T-helper 2 cell (primary cell): ENCODE data around the gene LRRC70.
"Not testable (repeated sequence)": the region's sequence is repeated elsewhere in the genome, so short reads cannot be mapped to it uniquely, and the experiment has no call there.

Experiments used
- DNase-seq, 5 experiments: peaks; one replicate each; pipeline versions ENCODE4 v3.0.0 to v3.0.0-alpha.2; 2012 to 2022

LRRC70 gene

DNA sequence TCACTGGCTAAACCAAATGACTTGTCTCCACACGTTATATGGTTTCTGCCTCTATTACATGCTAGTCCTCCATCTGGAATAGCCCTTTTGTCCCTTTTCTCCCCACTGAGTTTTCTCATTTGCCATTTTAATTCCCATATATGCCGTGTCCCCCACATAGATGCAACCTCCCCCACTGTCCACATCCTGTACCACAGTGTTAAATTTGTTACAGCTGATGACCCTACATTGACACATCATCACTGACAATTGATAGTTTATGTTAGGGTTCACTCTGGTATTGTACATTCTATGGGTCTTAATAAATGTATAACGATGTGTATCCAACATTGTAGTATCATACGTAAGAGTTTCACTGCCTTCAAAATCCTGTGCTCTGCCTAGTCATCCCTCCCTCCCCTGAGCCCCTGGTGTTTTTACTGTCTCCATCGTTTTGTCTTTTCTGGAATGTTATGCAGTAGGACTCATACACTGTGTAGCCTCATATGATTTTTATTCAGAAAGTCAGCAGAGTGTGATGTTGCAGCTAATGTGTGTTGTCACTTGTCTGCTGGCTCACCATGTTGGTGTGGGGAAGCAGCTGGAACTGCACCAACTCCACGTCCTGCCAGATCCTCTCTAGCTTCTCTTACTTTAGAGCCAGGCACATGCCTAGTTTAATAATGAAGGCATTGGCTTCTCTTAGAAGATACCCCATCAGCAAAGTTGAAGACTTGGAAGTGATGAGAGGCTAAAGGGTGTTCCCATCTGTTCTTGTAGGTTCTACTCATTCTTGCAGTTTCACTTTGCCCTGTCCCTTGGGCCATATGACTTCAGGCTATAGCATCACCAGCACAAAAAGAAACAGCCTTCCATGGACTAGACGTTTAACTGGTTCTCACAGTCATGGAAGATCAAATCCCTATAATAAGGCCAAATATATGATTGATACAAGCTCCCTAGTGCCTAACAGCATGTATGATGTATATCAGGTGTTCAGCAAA, 30.2 kb downstream of the LRRC70 start:
- DNase-seq, result no peak

DNA sequence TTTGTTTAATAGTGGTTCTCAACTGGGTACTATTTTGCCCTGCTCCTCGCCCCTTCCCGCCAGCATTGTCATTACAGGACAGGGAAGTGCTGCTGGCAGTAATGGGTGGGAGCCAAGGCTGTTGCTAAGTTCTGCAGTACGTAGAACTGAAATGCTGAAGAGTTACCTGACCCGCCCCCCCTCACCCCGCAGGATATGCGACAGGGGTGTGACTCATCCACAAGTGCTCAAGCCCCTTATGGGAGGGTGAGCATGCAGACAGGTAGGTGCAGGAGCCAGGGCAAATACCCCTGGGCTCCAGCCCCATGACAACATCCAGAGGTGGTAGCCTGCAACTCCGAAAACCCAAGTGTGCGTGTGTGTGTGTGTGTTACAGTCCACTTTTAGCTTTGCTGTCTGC, 35.7 kb downstream of the LRRC70 start:
- no peak for DNase-seq

DNA sequence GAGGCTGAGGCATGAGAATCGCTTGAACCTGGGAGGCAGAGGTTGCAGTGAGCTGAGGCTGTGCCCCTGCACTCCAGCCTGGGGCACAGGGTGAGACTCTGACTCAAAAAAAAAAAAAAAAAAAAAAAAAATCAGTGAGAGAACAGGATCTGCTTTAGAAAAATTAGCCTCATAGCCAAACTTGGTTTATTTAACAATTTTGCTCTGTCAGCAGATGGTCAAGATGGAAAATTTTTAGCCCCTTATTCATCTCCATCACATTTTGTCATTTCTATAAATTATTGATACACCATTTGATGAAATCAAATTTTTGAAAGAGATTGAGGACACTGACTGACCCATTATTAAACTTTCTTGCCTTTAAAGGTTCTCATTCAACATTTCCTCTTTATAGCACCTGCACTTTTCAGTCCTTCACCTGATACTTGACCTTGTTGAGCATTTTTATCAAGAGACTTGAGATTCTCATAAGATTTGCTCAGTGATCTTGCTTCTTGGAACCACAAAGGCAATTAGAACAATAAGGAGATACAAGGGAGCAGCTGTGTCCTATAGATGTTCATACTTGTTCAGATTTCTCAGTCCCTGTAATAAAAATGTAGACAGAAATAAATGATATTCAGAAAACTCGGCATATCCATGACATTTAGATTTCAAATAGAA, 38.1 kb downstream of the LRRC70 start:
- no peak for DNase-seq

DNA sequence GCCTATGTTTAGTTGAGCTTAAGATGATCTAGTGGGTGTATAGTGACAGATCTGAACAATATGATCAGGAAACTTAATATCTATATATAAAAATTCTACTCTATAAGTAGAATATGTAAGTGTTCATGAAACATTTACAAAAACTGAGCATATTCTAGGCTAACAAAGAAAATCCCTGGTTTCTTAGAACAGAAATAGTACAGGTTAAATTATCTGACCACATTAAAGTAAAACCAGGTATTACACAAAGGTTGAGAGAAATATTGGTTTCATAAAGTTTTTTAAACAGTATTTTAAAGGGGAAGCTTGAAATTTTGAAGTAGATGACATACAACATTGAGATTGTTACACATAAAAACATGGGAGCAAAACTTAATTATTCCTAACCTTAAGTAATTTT, 39.3 kb downstream of the LRRC70 start:
- no peak for DNase-seq

DNA sequence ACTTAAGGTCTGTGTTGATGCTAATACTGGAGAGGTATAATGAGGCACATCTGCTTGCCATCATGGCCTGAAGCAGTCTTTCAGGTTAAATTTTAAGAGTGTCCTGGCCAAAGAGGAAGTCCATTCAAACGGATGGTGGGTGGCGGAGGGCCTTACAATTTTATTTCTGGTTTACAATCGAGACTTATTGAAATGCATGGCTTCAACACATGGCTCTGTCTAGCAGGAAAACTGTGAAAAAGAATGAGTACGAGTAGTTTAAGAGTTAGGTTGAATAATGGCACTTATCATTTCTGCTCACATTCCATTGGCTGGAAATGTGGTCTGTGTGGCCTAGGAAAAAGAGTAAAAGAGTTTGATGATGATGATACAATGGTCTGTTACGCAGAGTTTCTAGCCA, 42.1 kb downstream of the LRRC70 start:
- no peak for DNase-seq

DNA sequence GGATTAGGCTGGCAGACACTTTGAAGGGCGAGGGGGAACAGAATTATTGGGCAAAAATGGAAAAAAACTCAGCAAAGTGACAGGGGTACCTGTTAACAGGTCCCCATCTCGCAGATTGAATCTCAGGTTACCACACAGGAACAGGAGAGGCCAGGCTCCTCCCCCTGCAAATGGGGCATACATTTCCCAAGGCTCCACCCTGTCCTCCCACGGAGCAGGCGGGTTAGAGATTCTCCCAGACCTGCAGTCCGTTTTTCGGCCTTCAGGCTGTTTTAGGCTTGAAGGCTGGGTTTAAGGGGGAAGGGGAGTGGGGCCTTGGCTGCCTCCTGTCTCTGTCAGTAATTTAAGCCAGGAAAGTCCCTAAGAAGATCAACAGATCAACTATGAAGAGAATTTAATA, 42.7 kb downstream of the LRRC70 start:
- no peak for DNase-seq

DNA sequence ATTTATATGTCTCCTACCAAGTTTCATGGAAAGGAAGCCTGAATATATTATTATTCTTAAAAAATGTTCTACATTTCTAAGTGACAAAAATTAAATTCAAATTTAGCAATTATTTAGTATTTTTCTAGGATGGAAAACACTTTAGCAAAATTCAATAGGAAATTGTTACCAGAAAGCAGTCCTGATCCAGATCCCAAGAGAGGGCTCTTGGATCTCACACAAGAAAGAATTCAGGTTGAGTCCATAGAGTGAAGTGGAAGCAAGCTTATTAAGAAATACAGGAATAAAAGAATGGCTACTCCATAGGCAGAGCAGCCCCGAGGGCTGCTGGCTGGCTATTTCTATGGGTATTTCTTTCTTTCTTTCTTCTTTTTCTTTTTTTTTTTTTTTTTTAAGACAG, 44.7 kb downstream of the LRRC70 start:
- no peak for DNase-seq

DNA sequence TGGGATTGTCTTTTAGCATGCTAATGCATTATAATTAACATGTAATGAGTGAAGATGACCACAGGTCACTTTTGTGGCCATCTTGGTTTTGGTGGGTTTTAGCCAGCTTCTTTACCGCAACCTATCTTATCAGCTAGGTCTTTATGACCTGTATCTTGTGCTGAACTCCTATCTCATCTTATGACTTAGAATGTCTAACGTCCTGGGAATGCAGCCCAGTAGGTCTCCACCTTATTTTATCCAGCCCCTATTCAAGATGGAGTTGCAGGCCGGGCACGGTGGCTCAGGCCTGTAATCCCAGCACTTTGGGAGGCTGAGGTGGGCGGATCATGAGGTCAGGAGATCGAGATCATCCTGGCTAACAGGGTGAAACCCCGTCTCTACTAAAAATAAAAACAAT, 45.8 kb downstream of the LRRC70 start:
- DNase-seq, result not testable (repeated sequence)

DNA sequence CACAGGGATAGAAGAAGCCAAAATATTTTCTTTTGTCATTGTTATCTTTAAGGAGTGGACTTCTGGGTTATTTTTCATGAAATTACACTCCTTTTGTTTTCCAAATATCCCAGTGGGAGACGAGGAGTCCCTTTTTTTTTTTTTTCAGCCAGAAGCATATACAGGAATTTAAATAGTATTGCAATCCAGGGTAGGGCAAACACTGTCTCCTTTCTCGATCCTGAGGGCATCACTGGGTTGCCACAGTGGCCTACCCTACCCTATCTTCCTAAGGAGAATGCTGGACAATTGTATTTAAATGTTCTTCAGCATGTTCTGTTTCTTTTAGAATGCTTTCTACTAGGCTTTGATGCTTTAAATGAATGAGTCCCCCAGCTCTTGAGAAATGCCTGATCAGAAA, 47.9 kb downstream of the LRRC70 start:
- no peak for DNase-seq

DNA sequence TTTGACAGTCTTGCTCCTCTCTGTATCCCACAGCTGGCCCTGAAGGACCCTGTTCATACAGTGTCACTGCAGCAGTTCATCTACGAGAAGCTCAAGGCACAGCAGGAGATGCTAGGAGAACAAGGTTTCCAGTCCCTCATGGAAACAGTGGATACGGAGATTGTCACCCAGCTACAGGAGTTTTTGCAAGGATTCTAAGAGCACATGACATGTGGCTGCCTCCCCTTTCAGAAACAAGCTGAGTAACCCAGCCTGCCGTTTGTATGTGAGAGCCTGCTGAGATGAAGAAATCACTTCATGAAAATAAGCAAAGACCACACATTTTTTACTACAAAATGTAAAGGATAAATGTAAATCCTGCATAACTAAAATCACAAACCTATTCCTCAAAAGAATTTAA, 48.5 kb downstream of the LRRC70 start:
- DNase-seq, result no peak

DNA sequence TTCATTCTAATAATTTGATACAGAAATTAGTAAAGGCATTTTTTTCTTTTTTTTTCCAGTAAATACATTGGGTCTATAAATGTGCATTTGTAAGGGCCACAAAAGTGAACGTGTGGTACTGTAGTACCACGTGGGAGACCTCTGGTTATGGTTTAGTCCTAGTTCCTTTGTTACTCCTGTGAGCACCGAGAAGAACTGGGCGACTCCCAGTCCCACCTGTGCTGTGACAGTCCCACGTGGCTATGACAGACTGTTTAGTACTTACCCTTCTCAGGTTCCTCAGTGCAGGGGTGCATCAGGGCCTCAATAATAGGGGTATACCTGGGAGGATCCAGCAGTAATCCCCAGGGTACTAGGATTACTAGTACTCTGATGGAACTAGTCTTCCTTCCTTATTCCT, 49.3 kb downstream of the LRRC70 start:
- DNase-seq, result no peak
